Measurements from ENCODE around the gene SCN2A. TPM values are rescaled to one million over a fixed set of nuclear protein-coding genes. Genes with fewer than 3 reads are reported as not detected.

The SCN2A gene
- polyA plus RNA-seq, 2 of the 4 experiments (the other 2 are of a cell fraction): 0.01 to 0.05 TPM

GRCh38 chr2:165436559-165436958 is 197.3 kb downstream of the SCN2A start:
- DNase-seq (ENCODE audit: low read depth in 1 of 2, low spot score in 1 of 2) (no peak), FAIRE-seq (no peak), ATAC-seq (no peak)
- Histone ChIP-seq H3K4me3 (no peak overlapping the region), H3K4me2 (no peak overlapping the region), H3K9me3 (no peaks in the 10 kb centered on the region), H3K4me1 (no peaks in the 10 kb centered on the region), H3K27ac (no peak overlapping the region)
- TF ChIP-seq HMGXB4 (CRISPR knock-in tag; IDR thresholded peaks at IDR 0.05; ENCODE audit: borderline replicate concordance) (no peak), ZFP36 (IDR thresholded peaks at IDR 0.05; ENCODE audit: borderline replicate concordance, partially characterized antibody) (no peak), CTCF (IDR thresholded peaks at IDR 0.05) (no peak), HOXB13 (CRISPR knock-in tag; IDR thresholded peaks at IDR 0.05; ENCODE audit: low read depth) (no peak), NFE2L2 (conservative IDR thresholded peaks at IDR 0.05; ENCODE audit: low read length) (no peak), E2F6 (IDR thresholded peaks at IDR 0.05; ENCODE audit: borderline replicate concordance, low read depth) (no peak), TP53 (CRISPR knock-in tag; IDR thresholded peaks at IDR 0.05) (no peak), RFX5 (IDR thresholded peaks at IDR 0.05) (no peak), ESRRA (IDR thresholded peaks at IDR 0.05; ENCODE audit: borderline replicate concordance, low read length) (no peak), EP300 (IDR thresholded peaks at IDR 0.05) (no peak), HDAC2 (IDR thresholded peaks at IDR 0.05) (no peak), RARB (CRISPR knock-in tag; IDR thresholded peaks at IDR 0.05) (no peak), BHLHE40 (IDR thresholded peaks at IDR 0.05; ENCODE audit: low read depth, low read length) (no peak), RCOR1 (IDR thresholded peaks at IDR 0.05; ENCODE audit: low read depth, low read length) (no peak), ATOH8 (CRISPR knock-in tag; IDR thresholded peaks at IDR 0.05; ENCODE audit: low read depth) (no peak), CHD4 (IDR thresholded peaks at IDR 0.05; ENCODE audit: borderline replicate concordance) (no peak), ZC3H11A (IDR thresholded peaks at IDR 0.05) (no peak), RNF2 (IDR thresholded peaks at IDR 0.05; ENCODE audit: borderline replicate concordance, low read depth) (no peak), TFCP2L1 (CRISPR knock-in tag; IDR thresholded peaks at IDR 0.05) (no peak)
- ChIA-PET CTCF (interaction anchor here (0.6 kb wide), 1 partner anchor 344 kb away, joined by 3 read pairs; no protein-coding TSS in a partner anchor), POLR2A (no interaction called here)
- 21% methylated on average over 3 of the region's 3 CpGs for WGBS (ENCODE audit: missing lambda C conversion rate)

GRCh38 chr2:165440367-165440766 is 201.2 kb downstream of the SCN2A start:
- DNase-seq (ENCODE audit: low read depth in 1 of 2, low spot score in 1 of 2) (no peak), FAIRE-seq (no peak), ATAC-seq (no peak)
- Histone ChIP-seq H3K4me1 (no peaks in the 10 kb centered on the region), H3K27ac (no peak overlapping the region), H3K4me3 (no peak overlapping the region), H3K4me2 (no peak overlapping the region), H3K9me3 (no peaks in the 10 kb centered on the region)
- ChIA-PET POLR2A (no interaction called here), CTCF (no interaction called here)
- 4% methylated on average over 1 of the region's 1 CpG for WGBS (ENCODE audit: missing lambda C conversion rate)
- TF ChIP-seq HES2 (IDR thresholded peaks at IDR 0.05): no peak
- TF ChIP-seq HOXB13 (CRISPR knock-in tag; IDR thresholded peaks at IDR 0.05; ENCODE audit: low read depth): no peak
- TF ChIP-seq POLR2A (IDR thresholded peaks at IDR 0.05; ENCODE audit: low read length): no peak
- TF ChIP-seq ESRRA (IDR thresholded peaks at IDR 0.05; ENCODE audit: borderline replicate concordance, low read length): no peak
- no peak for TF ChIP-seq EP300 (IDR thresholded peaks at IDR 0.05)
- no peak for TF ChIP-seq FOSL2 (IDR thresholded peaks at IDR 0.05)
- no peak for TF ChIP-seq FOSL2 (CRISPR knock-in tag; IDR thresholded peaks at IDR 0.05)
- TF ChIP-seq BCL3 (IDR thresholded peaks at IDR 0.05): no peak
- no peak for TF ChIP-seq CHD4 (IDR thresholded peaks at IDR 0.05; ENCODE audit: borderline replicate concordance)
- TF ChIP-seq ZNF302 (CRISPR knock-in tag; IDR thresholded peaks at IDR 0.05): no peak
- TF ChIP-seq TP53 (CRISPR knock-in tag; IDR thresholded peaks at IDR 0.05): no peak
- TF ChIP-seq ATOH8 (CRISPR knock-in tag; IDR thresholded peaks at IDR 0.05; ENCODE audit: low read depth): no peak
- TF ChIP-seq KDM1A (IDR thresholded peaks at IDR 0.05; ENCODE audit: low read depth): no peak

Data from A549 (cell line).